ELF-1 (cell line): ENCODE data around the gene IFNA13.

Experiments used
- DNase-seq: peaks from one replicate; pipeline ENCODE4 v3.0.0-alpha.2; 2016; ENCODE audit warnings: low read depth, low spot score

IFNA13 gene

GRCh38 chr9:21357479-21358460 lies 10.1 kb downstream of the IFNA13 start:
- DNase-seq = no peak

GRCh38 chr9:21350787-21351186 lies 17.1 kb downstream of the IFNA13 start, which contains the start of gene IFNA6:
Gene IFNA6 (minus strand): TSS chr9:21350887. CDS start chr9:21350887, 0 bp downstream.
- DNase-seq = no peak

- DNase-seq = no peak
Measured at GRCh38 chr9:21348430-21348970, 19.4 kb downstream of the IFNA13 start.

- no peak for DNase-seq
Measured at GRCh38 chr9:21340735-21341134, 27.1 kb downstream of the IFNA13 start.

- no peak for DNase-seq
Measured at GRCh38 chr9:21336457-21336856, 31.4 kb downstream of the IFNA13 start.

- DNase-seq = peak; percentile 89
Measured at GRCh38 chr9:21334701-21335632, 32.9 kb downstream of the IFNA13 start, which contains the start of gene KLHL9. Gene KLHL9 (minus strand): TSS chr9:21335404. CDS start chr9:21334859, 545 bp downstream.

- DNase-seq = no peak
Measured at GRCh38 chr9:21333226-21333625, 34.6 kb downstream of the IFNA13 start.

- DNase-seq = peak; percentile 5
Measured at GRCh38 chr9:21331676-21332402, 36.0 kb downstream of the IFNA13 start.

GRCh38 chr9:21326526-21327139 lies 41.2 kb downstream of the IFNA13 start:
- DNase-seq = no peak

- DNase-seq = no peak
Measured at GRCh38 chr9:21324047-21324446, 43.8 kb downstream of the IFNA13 start.

- no peak for DNase-seq
Measured at GRCh38 chr9:21322911-21323461, 44.9 kb downstream of the IFNA13 start.

GRCh38 chr9:21320465-21320864 lies 47.4 kb downstream of the IFNA13 start:
- DNase-seq = no peak

- peak; percentile 8 for DNase-seq
Measured at GRCh38 chr9:21317956-21318923, 49.6 kb downstream of the IFNA13 start.
